NOMO-1 (cell line): ENCODE measurements around the gene RGS5.

Experiments
- DNase-seq, 2 experiments: peaks; one replicate each; lab custom pipeline; 2025; ENCODE audit not compliant: unreplicated experiment in 2 of 2; lab: John Stamatoyannopoulos, UW

RGS5 gene

DNA sequence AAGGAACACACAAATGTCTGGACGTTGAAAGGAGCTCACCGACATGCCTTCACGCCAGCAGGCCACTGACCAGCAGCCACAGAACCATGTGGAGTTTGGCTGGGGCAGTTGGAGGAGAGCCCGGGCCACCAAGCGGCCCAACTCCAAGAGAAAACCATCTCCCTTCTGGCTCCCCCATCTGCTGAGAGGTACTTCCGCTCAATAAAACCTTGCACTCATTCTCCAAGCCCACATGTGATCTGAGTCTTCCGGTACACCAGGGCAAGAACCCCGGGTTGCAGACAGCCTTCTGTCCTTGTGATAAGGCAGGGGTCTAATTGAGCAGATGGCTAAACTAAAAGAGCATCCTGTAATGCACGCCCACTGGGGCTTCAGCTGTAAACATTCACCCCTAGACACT, 109.1 kb downstream of the RGS5 start:
- DNase-seq: no peak

DNA sequence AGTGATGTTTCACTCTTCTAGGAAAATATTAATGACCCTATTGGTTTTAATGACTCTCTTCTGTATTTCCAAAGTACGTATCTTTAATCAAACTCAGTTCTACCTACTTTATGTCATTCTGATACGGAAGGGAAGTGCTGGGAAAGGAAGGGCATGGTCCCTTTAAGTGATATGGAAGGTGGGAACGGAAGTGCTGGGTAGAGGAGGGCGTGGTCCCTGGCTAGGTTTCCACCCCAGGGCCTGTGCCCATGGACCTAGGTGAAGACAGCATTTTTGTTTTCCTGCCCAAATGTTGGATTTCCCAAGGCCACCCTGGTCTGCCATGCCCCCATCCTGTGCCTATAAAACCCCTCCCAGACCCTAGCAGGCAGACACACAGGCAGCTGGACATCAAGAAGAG, 109.5 kb downstream of the RGS5 start:
- DNase-seq: no peak
